K562 (cell line): ENCODE data around the gene CDKN1B. TPM values are rescaled to one million over a fixed set of nuclear protein-coding genes. Genes with fewer than 3 reads are reported as not detected.

Experiments
- ATAC-seq: fragments of 200-7000 bp; cut with Tn5 transposase; 3 replicates; pipeline ENCODE4 v1.9.1; 2020; ENCODE audit warnings: moderate library complexity
- BruUV-seq: library from RNA; stranded (reverse); fragments of 400-500 nt; replicated peaks from 2 replicates; lab custom pipeline; 2021; lab: Mats Ljungman, UMichigan
- CTCF ChIA-PET: fragments of 300-600 bp; formaldehyde crosslinking; extraction: SDS; loops from one replicate; lab custom pipeline; 2021; ENCODE audit warnings: low intra/inter-chr PET ratio; lab: Yijun Ruan, JAX
- POLR2A ChIA-PET: fragments of 300-600, 350-650 bp; sonication (Branson Sonifier 250); formaldehyde crosslinking; extraction: SDS; loops from one replicate; lab custom pipeline; 2021; ENCODE audit warnings: antibody characterized with exemption, inconsistent platforms; lab: Yijun Ruan, JAX
- DNase-seq, 4 experiments: peaks; one replicate each; pipeline versions ENCODE4 v3.0.0 to v3.0.0-alpha.2; 2011 to 2018; ENCODE audit warnings: low spot score in 3 of 4, mixed read lengths in 3 of 4; ENCODE audit errors: extremely low read depth in 1 of 4
- FAIRE-seq: peaks from 2 replicates; lab custom pipeline; 2011; peaks lifted over from hg19 to GRCh38; lab: Jason Lieb, UNC
- H2AFZ ChIP-seq: 2 replicates; pipeline ENCODE4 v1.6.0; 2011; ENCODE audit warnings: low read depth, low read length, control low read depth, inconsistent platforms
- H3K27ac ChIP-seq: fragments of 200-600 bp; 3 replicates; pipeline ENCODE4 v1.8.0; 2011; ENCODE audit warnings: low read depth, mild to moderate bottlenecking, control low read depth, inconsistent platforms, low read length, moderate library complexity, mixed read lengths; ENCODE audit errors: extremely low read depth
- H3K27me3 ChIP-seq, 2 experiments: fragments of 300-600 bp in 1 of 2; 2 replicates in 1 of 2; 3 replicates in 1 of 2; pipeline versions ENCODE4 v1.6.0 to v1.8.0; 2011; ENCODE audit warnings: inconsistent platforms in 2 of 2, low read length in 2 of 2, mild to moderate bottlenecking in 1 of 2, mixed read lengths in 1 of 2, moderate library complexity in 1 of 2; ENCODE audit not compliant: control insufficient read depth in 2 of 2, insufficient read depth in 2 of 2
- H3K36me3 ChIP-seq: fragments of 300-600 bp; 3 replicates; pipeline ENCODE4 v1.8.0; 2011; ENCODE audit warnings: mild to moderate bottlenecking, low read length, inconsistent platforms; ENCODE audit not compliant: control insufficient read depth, insufficient read depth
- H3K4me1 ChIP-seq, 2 experiments: fragments of 200-600 bp in 1 of 2; replicated peaks in 1 of 2; 2 replicates in 1 of 2; 3 replicates in 1 of 2; pipeline versions ENCODE4 v1.5.1 to v1.8.0; 2011; ENCODE audit warnings: inconsistent platforms in 2 of 2, low read length in 2 of 2, mild to moderate bottlenecking in 1 of 2, mixed read lengths in 1 of 2, moderate library complexity in 1 of 2; ENCODE audit not compliant: control insufficient read depth in 2 of 2, insufficient read depth in 2 of 2
- H3K4me2 ChIP-seq: 2 replicates; pipeline ENCODE4 v1.6.1; 2011; ENCODE audit warnings: low read length, control low read depth, inconsistent platforms, mixed read lengths; ENCODE audit not compliant: insufficient read depth
- H3K4me3 ChIP-seq: fragments of 200-600 bp; sonication (generic), shearing (Covaris generic); 2 replicates; pipeline ENCODE4 v1.5.1; 2016; ENCODE audit warnings: control low read depth, inconsistent platforms
- H3K79me2 ChIP-seq: fragments of 200-600 bp; 3 replicates; pipeline ENCODE4 v1.8.0; 2011; ENCODE audit warnings: low read length, inconsistent platforms; ENCODE audit not compliant: control insufficient read depth, insufficient read depth
- H3K9ac ChIP-seq, 2 experiments: 2 replicates each; pipeline versions ENCODE4 v1.6.0 to v1.6.1; 2011; ENCODE audit warnings: low read depth in 2 of 2, low read length in 2 of 2, control low read depth in 1 of 2, inconsistent platforms in 1 of 2, mild to moderate bottlenecking in 1 of 2, mixed read lengths in 1 of 2; ENCODE audit not compliant: insufficient read depth in 1 of 2
- H3K9me1 ChIP-seq: one replicate; pipeline ENCODE4 v1.6.0; 2011; ENCODE audit warnings: inconsistent platforms, mild to moderate bottlenecking, low read length, moderate library complexity; ENCODE audit not compliant: control insufficient read depth, insufficient read depth
- H3K9me3 ChIP-seq: replicated peaks from 2 replicates; pipeline ENCODE4 v1.5.1; 2011; ENCODE audit warnings: low read depth, low read length, inconsistent platforms; ENCODE audit not compliant: control insufficient read depth, insufficient read depth
- H4K20me1 ChIP-seq: replicated peaks from 2 replicates; pipeline ENCODE4 v1.6.1; 2011; ENCODE audit warnings: low read length, inconsistent platforms, mixed read lengths; ENCODE audit not compliant: control insufficient read depth, insufficient read depth
- BCOR ChIP-seq: fragments of 450-650 bp; IDR thresholded peaks from 2 replicates; pipeline ENCODE4 v1.6.1; 2016
- BRF2 ChIP-seq: IDR thresholded peaks from 3 replicates; pipeline ENCODE4 v1.6.1; 2011; ENCODE audit warnings: borderline replicate concordance, mild to moderate bottlenecking; ENCODE audit not compliant: insufficient read length, insufficient read depth
- CBFB ChIP-seq: sonication (generic); formaldehyde crosslinking; IDR thresholded peaks from 2 replicates; pipeline ENCODE4 v1.4.0; 2020; ENCODE audit warnings: mild to moderate bottlenecking, missing genetic modification reagents
- DIDO1 ChIP-seq: fragments of 450-650 bp; IDR thresholded peaks from 2 replicates; pipeline ENCODE4 v1.6.1; 2016; ENCODE audit warnings: low read depth, missing biosample characterization, missing genetic modification characterization
- KAT2B ChIP-seq: IDR thresholded peaks from one replicate; pipeline ENCODE4 v1.6.1; 2012; ENCODE audit warnings: low read depth, mild to moderate bottlenecking, control low read depth, inconsistent platforms, low read length, moderate library complexity
- MNT ChIP-seq, 2 experiments: fragments of 450-650 bp; conservative IDR thresholded peaks; 2 replicates each; pipeline ENCODE4 v1.6.1; 2017; ENCODE audit warnings: mild to moderate bottlenecking in 2 of 2, moderate library complexity in 2 of 2
- PURB ChIP-seq: sonication (generic); formaldehyde crosslinking; IDR thresholded peaks from 2 replicates; pipeline ENCODE4 v1.9.0; 2021; ENCODE audit warnings: low read depth, mild to moderate bottlenecking, missing genetic modification reagents
- SMAD4 ChIP-seq: fragments of 250-450 bp; sonication (Bioruptor Pico); conservative IDR thresholded peaks from 2 replicates; pipeline ENCODE4 v1.8.0; 2021; ENCODE audit warnings: inconsistent platforms, mild to moderate bottlenecking, moderate library complexity
- SNIP1 ChIP-seq: fragments of 450-650 bp; IDR thresholded peaks from 2 replicates; pipeline ENCODE4 v1.7.1; 2017; ENCODE audit warnings: low read depth, mild to moderate bottlenecking
- ZNF224 ChIP-seq: sonication (generic); formaldehyde crosslinking; IDR thresholded peaks from 2 replicates; pipeline ENCODE4 v1.8.0; 2022; ENCODE audit warnings: mild to moderate bottlenecking, missing genetic modification reagents
- ZNF436 ChIP-seq: fragments of 250-450, 450-650 bp; sonication (Bioruptor Pico); formaldehyde crosslinking; IDR thresholded peaks from 2 replicates; pipeline ENCODE4 v1.7.0; 2020; ENCODE audit warnings: mild to moderate bottlenecking
- ZNF445 ChIP-seq: fragments of 250-450 bp; sonication (Bioruptor Pico); IDR thresholded peaks from 2 replicates; pipeline ENCODE4 v1.4.0; 2020; ENCODE audit warnings: low read depth, mild to moderate bottlenecking, moderate library complexity
- WGBS: fragments of 100-300 bp; shearing (Covaris generic); methylation state at CpG from one replicate; pipeline ENCODE4 v1.1.6; 2016; ENCODE audit warnings: low coverage, mixed read lengths; ENCODE audit not compliant: insufficient coverage; ENCODE audit errors: missing lambda C conversion rate; 5-methylcytosine and 5-hydroxymethylcytosine counted together
- in situ Hi-C: fragments of 300-500 bp; cut with MboI; formaldehyde crosslinking; loops from 4 replicates; pipeline ENCODE4 v1.15.0; 2018; ENCODE audit warnings: inconsistent platforms, mixed read lengths
- intact Hi-C: fragments of 100-400 bp; cut with micrococcal nuclease; formaldehyde crosslinking; loops from 2 replicates; pipeline ENCODE4 v1.14.2; 2022
- polyA plus RNA-seq, 8 experiments: library from polyadenylated mRNA; depleted of rRNA in 4 of 8; stranded (reverse) in 5 of 8; unstranded in 3 of 8; fragments of >200 nt; fragmentation: Nextera tagmentation in 2 of 8; fragmentation: Illumina TruSeq in 1 of 8; extraction: Ambion mirVana in 2 of 8; extraction: Trizol in 1 of 8; gene quantifications; 2 replicates each; pipeline versions ENCODE4 v1.2.1 to v1.2.3, GENCODE V29; 2011 to 2014; ENCODE audit warnings: inconsistent platforms in 1 of 8, missing spikeins in 1 of 8
- total RNA-seq, 7 experiments: library from RNA; depleted of rRNA in 6 of 7; stranded (reverse); fragments of >200 nt in 6 of 7; fragmentation: Illumina TruSeq in 2 of 7; extraction: Trizol in 2 of 7; gene quantifications; 2 replicates each; pipeline versions ENCODE4 v1.2.1 to v1.2.3, GENCODE V29; 2011 to 2021; ENCODE audit warnings: low replicate concordance in 1 of 7

Gene CDKN1B
- total and polyA plus RNA-seq, 9 of the 15 experiments (the other 6 are each of a cell fraction or from before 2014, with no cell fraction given): 2.6 to 35.2 (median 15.5) TPM

DNA sequence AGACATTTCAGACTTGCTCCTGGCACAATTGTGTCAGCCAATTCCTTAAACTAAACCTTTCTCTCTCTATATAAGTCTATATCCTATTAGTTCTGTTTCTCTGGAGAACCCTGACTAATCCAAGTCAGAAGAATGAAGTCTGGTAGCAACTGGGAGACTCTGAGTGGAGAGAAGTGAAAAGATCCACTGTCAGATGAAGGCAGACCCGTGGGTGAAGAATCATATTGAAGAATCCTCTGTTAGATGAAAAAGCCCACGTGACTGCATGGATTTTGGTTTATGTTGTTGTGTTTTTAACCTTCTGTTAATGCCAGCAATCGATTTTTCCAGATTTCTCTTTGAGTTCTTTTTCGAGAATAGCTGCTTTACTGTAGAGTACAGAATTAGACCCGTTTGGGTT lies 38.8 kb downstream of the CDKN1B start:
- H3K9ac ChIP-seq: no peak overlapping the region
- no peak for FAIRE-seq
- POLR2A ChIA-PET: interaction anchor here (0.9 kb wide), 1 partner anchor 14 kb away, joined by 3 read pairs; no protein-coding TSS in a partner anchor
- 37% methylated on average over 5 of the region's 5 CpGs for WGBS
- H3K27ac ChIP-seq: no peak overlapping the region
- no peaks in the 10 kb centered on the region for H3K79me2 ChIP-seq
- H3K4me1 ChIP-seq: peaks cover 3 to 12% of the 10 kb centered on the region in 2 experiments; a peak in 3 of 5 replicates
- TF ChIP-seq PURB (CRISPR knock-in tag) (no peak), BRF2 (no peak), ZNF445 (no peak), SMAD4 (CRISPR knock-in tag) (no peak), CBFB (CRISPR knock-in tag) (no peak), BCOR (no peak), ZNF224 (CRISPR knock-in tag) (no peak), DIDO1 (tag) (no peak), SNIP1 (no peak), MNT (conservative IDR thresholded peaks at IDR 0.05) (no peak), ZNF436 (CRISPR knock-in tag) (no peak), KAT2B (no peak)
- TF ChIP-seq, all 486 proteins: peak for 0
- Histone ChIP-seq H3K4me3 (no peak overlapping the region), H3K27me3 (no peaks in the 10 kb centered on the region), H3K9me3 (no peaks in the 10 kb centered on the region), H3K9me1 (no peaks in the 10 kb centered on the region), H4K20me1 (no peaks in the 10 kb centered on the region), H2AFZ (no peak overlapping the region), H3K4me2 (no peak overlapping the region), H3K36me3 (no peaks in the 10 kb centered on the region)
- intact Hi-C loops (no loop called here), in situ Hi-C loops (no loop called here)
- CTCF ChIA-PET: no interaction called here
- no TSS peak for BruUV-seq
- DNase-seq: no peak
- ATAC-seq: no peak
